GM18951 (cell line): ENCODE data around the gene ROCK2.

Experiments
- POLR2A ChIP-seq: IDR thresholded peaks from 4 replicates; pipeline ENCODE4 v1.6.1; 2011; ENCODE audit warnings: mild to moderate bottlenecking; ENCODE audit not compliant: insufficient read length, insufficient read depth; ENCODE audit errors: extremely low read depth
- in situ Hi-C: fragments of 300-500 bp; cut with MboI; formaldehyde crosslinking; loops from one replicate; pipeline ENCODE4 v1.12.0; 2022; ENCODE audit warnings: low sequenced_read_pairs, mixed read lengths, inconsistent platforms; ENCODE audit not compliant: unreplicated experiment

ROCK2 gene

DNA sequence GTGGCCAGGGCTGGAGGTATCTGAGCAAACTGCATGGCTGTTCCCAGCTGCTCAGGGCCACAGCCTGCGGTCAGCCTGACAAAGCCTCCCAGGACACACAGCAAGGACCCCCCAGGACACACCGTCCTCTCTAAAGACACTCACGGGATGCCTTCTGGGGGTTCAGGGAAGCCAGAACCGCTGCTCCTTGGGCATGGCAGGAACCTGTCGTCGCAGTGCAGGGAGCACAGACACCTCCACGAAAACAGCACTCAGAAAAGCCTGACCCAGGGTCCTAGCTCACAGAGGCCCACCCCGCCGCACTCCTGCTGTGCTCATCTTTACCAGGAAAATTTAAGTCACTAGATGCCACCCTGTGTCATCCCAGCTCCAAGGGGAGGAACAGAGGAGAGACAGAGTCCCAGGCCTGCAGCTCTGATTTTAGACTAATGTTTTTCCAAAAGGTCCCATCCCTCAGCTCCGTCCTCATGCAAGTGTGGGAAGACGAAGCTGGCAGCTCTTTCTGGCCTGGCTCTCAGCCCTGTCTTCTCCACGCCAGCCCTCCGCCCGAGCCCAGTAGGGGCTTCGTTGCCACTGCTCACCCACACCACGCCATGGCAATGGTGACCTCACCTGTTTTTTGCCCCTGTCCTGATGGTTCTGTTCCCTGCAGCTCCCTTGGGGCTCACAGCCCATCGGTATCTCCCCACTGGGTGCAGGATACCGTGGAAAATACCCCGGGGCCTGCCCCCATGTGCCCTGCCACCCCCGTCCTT, 213.1 kb downstream of the ROCK2 start:
- in situ Hi-C loops: loop anchor here (25.0 kb wide), 1 partner anchor 281 kb away; no protein-coding TSS in a partner anchor
- no peak for TF ChIP-seq POLR2A
